Gastrocnemius medialis (tissue), 4 donors: Measurements from ENCODE around the gene FGF19.

ENCODE experiments used
- CTCF ChIP-seq, 5 experiments: fragments of 450-650 bp in 3 of 5; fragments of 200-600 bp in 2 of 5; sonication (generic) in 2 of 5; IDR thresholded peaks in 4 of 5; conservative IDR thresholded peaks in 1 of 5; 1 replicate in 4 of 5; 2 replicates in 1 of 5; pipeline ENCODE4 v1.5.1; 2016 to 2019; ENCODE audit warnings: antibody characterized with exemption in 5 of 5, mild to moderate bottlenecking in 3 of 5, moderate library complexity in 3 of 5
- POLR2A ChIP-seq, 2 donors: fragments of 450-650 bp; IDR thresholded peaks; one replicate each; pipeline ENCODE4 v1.6.1; 2017; ENCODE audit warnings: antibody characterized with exemption in 2 of 2, mild to moderate bottlenecking in 2 of 2, moderate library complexity in 2 of 2

- TF ChIP-seq CTCF (IDR thresholded peaks at IDR 0.05 in 4 of 5, conservative IDR thresholded peaks at IDR 0.05 in 1 of 5) (no peak), POLR2A (IDR thresholded peaks at IDR 0.05) (no peak)
Observed at GRCh38 chr11:69680688-69681087, 23.1 kb downstream of the FGF19 start.
